ENCODE measurements around the gene CFI. TPM values are rescaled to one million over a fixed set of nuclear protein-coding genes. Genes with fewer than 3 reads are reported as not detected.
A peak's percentile ranks its signal among the peaks of the same experiment; 100 is the strongest.

CFI gene
- total RNA-seq, 1 experiment from 2014 or later: 1.6 TPM

- DNase-seq (ENCODE audit: low read depth): no peak
Measured at GRCh38 chr4:109730619-109731545, 70.9 kb downstream of the CFI start.

- peak; percentile 70 for DNase-seq (ENCODE audit: low read depth)
Measured at GRCh38 chr4:109729718-109730618, 71.8 kb downstream of the CFI start, which contains the start of gene PLA2G12A. Gene PLA2G12A, minus strand, starts transcription at chr4:109730070. Its CDS starts 261 bp downstream, at chr4:109729809.

DNA sequence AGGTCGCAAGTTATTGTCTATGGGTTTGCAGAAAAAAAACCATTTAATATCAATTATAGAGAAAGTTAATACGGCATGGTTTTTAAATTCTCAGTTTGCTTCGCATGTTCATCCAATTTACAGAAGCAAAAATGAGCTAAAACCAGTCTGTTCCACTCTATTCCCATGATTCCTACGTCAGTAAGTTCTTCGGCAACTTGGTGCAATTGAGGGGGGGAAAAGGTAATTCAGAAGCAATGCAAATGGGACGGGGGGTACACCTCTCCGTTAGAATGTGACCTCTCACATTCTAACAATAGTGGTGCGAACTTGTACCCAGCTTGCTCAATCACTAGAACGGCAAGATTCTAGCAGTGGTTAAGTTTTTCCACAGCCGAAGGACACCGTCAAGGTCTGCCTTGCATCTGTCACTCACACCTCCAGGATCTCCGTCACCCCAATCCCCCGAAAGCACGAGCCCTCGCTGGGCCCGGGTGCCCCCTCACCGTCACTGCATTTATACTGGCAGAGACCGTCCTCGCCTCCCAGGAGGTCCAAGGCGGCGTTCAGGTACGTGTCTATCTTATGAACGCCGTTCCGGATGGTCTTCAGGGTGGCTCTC lies 72.6 kb downstream of the CFI start:
- DNase-seq (ENCODE audit: low read depth): no peak

GRCh38 chr4:109728385-109728784 lies 73.4 kb downstream of the CFI start:
- no peak for DNase-seq (ENCODE audit: low read depth)

DNA sequence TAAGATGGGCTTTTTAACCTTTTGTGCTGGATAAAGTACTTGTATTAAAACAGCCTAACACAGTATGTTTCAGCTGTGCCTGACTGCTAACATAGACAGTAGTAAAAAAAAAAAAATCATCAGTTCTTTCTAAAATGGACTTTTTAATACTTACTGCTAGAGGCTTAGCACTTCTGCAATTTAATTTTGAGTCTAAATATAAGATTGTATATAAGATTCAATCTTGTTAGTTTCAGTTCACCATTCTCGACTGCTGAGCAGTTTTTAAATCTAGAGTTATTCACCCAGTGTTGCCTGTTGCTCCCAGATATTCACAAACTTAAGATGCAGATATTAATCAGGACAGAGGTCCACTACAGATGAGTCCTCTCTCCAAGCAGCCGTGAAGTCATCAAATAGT lies 78.7 kb downstream of the CFI start:
- DNase-seq (ENCODE audit: low read depth): no peak

- DNase-seq (ENCODE audit: low read depth): no peak
Measured at GRCh38 chr4:109722357-109722756, 79.4 kb downstream of the CFI start.

DNA sequence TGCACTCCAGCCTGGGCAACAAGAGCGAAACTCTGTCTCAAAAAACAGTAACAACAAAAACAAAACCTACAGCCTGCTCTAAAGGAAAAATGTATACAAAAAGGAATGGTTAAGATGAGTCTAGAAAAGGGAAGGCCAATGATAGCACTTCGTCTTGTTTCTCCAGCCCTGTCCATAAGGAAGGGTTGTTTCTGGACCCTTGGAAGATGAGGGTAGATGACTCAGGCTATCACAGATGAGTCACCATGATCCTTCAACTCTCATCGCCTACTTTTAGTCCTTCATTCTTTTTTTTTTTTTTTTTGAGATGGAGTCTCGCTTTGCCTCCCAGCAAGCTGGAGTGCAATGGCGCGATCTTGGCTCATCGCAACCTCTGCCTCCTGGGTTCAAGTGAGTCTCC lies 80.8 kb downstream of the CFI start:
- DNase-seq (ENCODE audit: low read depth): peak; percentile 64

DNA sequence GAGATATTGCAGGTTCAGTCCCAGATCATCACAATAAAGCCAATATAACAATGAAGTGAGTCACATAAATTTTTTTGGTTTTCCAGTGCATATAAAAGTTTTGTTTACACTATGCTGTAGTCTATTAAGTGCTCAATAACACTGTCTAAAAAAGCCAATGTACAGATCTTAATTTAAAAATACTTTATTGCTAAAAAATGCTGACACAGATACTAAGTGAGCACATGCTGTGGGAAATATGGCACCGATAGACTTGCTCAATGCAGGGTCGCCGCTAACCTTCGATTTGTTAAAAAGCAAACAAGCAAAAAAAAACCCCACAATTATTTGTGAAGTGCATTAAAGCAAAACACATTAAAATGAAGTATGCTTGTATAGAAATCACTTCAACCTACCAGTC lies 82.2 kb downstream of the CFI start:
- no peak for DNase-seq (ENCODE audit: low read depth)

- no peak for DNase-seq (ENCODE audit: low read depth)
Measured at GRCh38 chr4:109718759-109719158, 83.0 kb downstream of the CFI start.

GRCh38 chr4:109713500-109713899 lies 88.3 kb downstream of the CFI start:
- no peak for DNase-seq (ENCODE audit: low read depth)

- DNase-seq (ENCODE audit: low read depth): no peak
Measured at GRCh38 chr4:109708990-109709389, 92.8 kb downstream of the CFI start.

DNA sequence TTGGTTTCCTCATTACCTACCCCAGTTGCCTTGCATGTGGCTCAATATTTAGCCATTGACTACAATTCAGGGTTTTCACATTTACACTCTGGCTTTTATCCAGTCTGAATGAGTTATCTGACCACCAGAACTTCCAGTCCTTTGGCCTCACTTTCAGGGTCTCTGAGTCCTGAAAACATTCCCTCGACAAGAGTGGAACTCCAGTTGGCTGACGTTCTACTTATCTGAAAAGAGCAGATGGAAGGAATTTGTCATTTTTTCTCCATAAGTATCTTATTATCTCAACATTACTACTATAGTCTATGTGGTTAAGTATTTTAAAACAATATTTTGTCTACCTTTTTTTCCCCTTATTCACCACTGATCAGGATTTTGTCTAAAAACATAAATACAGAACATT lies 93.4 kb downstream of the CFI start:
- no peak for DNase-seq (ENCODE audit: low read depth)

- peak; percentile 30 for DNase-seq (ENCODE audit: low read depth)
Measured at GRCh38 chr4:109703664-109704361, 98.0 kb downstream of the CFI start.

DNA sequence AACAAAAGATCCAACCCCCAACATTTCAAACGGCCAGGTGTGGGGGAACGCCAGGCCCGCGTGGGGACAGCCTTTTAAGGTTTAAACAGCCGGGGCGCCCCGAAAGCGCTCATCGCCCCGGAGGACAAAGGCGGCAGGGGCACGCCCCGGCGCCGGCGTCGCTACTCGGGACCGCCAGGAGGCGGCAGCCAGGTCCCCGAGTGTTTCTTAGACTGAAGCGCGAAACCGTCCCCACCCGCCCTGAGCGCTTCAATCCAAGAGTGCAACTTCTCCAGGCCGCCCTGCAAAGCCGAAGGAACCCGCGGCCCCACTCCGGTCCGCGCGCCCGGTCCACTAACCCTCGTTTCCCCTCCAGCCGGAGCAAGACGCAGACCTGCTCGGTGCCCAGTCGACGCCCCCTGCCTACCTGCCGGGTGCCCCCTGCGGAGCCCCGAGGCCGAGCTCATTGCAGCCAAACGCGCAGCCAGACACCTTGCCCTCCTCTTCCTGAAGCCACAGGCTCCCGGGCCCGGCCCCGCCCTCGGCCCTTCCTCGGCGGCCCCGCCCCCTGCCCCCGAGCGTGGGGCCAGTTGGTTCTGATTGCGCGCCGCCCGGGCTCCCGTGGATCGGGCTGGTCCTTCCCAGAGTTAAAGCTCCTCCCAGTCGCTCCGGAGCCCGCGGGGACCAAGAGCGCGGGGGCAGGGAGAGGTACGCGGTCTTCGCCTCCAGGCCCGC lies 98.7 kb downstream of the CFI start, which contains the start of gene CASP6:
Gene CASP6 (minus strand): TSS at position 496 of the 714 bp plus-strand sequence. CDS start 50 bp downstream, at position 446.
- peak; percentile 78 for DNase-seq (ENCODE audit: low read depth)

GRCh38 chr4:109701566-109702410 lies 100.0 kb downstream of the CFI start:
- no peak for DNase-seq (ENCODE audit: low read depth)

GRCh38 chr4:109699553-109700225 lies 102.1 kb downstream of the CFI start:
- DNase-seq (ENCODE audit: low read depth): no peak

- no peak for DNase-seq (ENCODE audit: low read depth)
Measured at GRCh38 chr4:109698656-109699055, 103.1 kb downstream of the CFI start.

DNA sequence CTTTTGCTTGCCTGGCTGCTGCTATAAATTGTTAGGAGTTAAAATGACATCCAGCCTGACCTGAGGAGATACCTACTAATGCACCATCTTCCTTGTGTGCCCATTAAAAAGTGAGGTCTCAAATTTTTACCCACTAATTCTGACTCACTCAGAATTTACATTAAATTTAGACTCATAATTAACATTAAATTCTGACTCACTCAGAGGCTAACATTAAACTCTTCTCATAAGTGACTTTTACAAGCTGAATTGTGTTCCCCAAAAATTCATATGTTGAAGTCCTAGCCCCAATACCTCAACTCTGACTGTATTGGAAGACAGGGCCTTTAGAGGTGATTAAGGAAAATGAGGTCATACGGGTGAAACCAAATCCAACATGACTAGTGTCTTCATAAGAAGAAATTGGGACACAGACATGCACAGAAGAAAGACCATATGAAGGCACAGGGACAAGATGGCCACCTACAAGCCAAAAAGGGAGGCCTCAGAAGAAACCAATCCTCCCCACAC lies 110.3 kb downstream of the CFI start:
- no peak for DNase-seq (ENCODE audit: low read depth)

Data from RPMI7951 (cell line).